AG09309 (cell line): ENCODE data around the gene ATP6V0B.
A peak's percentile ranks its signal among the peaks of the same experiment; 100 is the strongest.

Experiments used
- DNase-seq: peaks from one replicate; pipeline ENCODE4 v3.0.0-alpha.2; 2010; ENCODE audit warnings: low read depth
- H3K4me3 ChIP-seq: 2 replicates; pipeline ENCODE4 v1.5.1; 2011; ENCODE audit warnings: mild to moderate bottlenecking, low read depth, low read length, moderate library complexity; ENCODE audit not compliant: control insufficient read depth
- CTCF ChIP-seq: IDR thresholded peaks from 2 replicates; pipeline ENCODE4 v1.5.1; 2011; ENCODE audit warnings: mild to moderate bottlenecking, low read depth, low read length, inconsistent platforms; ENCODE audit not compliant: insufficient read depth, control insufficient read depth; ENCODE audit errors: missing control alignments

ATP6V0B gene

GRCh38 chr1:43991200-43991475, 16.4 kb downstream of the ATP6V0B start:
- TF ChIP-seq CTCF = no peak
- DNase-seq = no peak
- peak overlapping the region; percentile 55 for H3K4me3 ChIP-seq

- no peak for TF ChIP-seq CTCF
- H3K4me3 ChIP-seq = peak within 1 kb of the TSS; percentile 55
- DNase-seq = no peak
Measured at GRCh38 chr1:43991476-43992231, 16.9 kb downstream of the ATP6V0B start, which contains the start of gene CCDC24. TSS of gene CCDC24 (plus strand) at chr1:43991599. CDS start at chr1:43991879, 280 bp downstream.

- peak overlapping the region; percentile 55 for H3K4me3 ChIP-seq
- no peak for TF ChIP-seq CTCF
- no peak for DNase-seq
Measured at GRCh38 chr1:43992232-43992995, 17.7 kb downstream of the ATP6V0B start.

GRCh38 chr1:43993206-43993914, 18.6 kb downstream of the ATP6V0B start:
- no peak for TF ChIP-seq CTCF
- no peak for DNase-seq
- no peak overlapping the region for H3K4me3 ChIP-seq

- no peak for TF ChIP-seq CTCF
- H3K4me3 ChIP-seq = no peak overlapping the region
- no peak for DNase-seq
Measured at GRCh38 chr1:43994071-43994470, 19.3 kb downstream of the ATP6V0B start.
